ENCODE data around the gene KANSL2. TPM values are rescaled to one million over a fixed set of nuclear protein-coding genes. Genes with fewer than 3 reads are reported as not detected.
A peak's percentile ranks its signal among the peaks of the same experiment; 100 is the strongest.

KANSL2 gene
- total and polyA plus RNA-seq, 9 of the 15 experiments (the other 6 are each of a cell fraction or from before 2014, with no cell fraction given): 41.1 to 89.8 (median 55.4) TPM

DNA sequence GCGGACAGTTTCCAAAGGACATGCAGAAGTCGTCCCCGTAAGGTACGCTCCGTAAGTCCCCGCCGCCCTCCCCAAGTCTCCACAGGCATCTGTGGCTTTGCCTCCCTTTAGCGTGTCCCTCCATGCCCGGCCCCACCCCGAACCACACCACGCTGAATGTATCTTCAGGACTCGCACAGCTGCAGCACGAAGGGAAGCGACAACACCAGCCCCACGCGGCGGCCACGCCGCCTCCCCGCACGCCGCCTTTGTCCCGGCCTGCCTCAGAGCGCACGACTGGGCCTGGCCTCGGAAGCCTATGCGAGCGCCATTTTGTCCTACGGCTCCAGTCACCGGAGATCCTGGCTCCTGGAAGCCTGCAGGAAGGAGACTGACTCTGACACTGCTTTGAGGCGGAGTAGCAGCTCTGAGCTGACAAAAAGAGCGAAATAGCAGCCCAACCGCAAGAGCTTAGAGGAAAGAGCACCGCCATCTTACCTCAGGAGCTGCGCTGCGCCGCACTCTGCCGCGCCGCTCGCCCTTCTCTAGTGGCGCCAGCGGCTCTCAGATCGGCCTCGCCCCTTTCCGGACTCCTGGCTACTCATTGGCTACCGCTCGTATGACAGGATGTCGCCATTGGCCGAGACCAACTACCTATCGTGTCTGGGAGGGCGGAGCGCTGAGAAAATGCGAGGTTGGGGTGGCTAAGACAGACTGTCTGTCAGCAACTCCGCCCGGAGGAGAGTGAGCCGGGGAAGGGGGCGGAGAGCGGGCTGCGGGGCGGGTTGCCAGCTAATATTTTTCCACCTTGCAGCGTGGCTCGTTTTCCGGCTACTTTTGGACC lies at the start of gene KANSL2 (continued):
- TF ChIP-seq, protein P1, sequence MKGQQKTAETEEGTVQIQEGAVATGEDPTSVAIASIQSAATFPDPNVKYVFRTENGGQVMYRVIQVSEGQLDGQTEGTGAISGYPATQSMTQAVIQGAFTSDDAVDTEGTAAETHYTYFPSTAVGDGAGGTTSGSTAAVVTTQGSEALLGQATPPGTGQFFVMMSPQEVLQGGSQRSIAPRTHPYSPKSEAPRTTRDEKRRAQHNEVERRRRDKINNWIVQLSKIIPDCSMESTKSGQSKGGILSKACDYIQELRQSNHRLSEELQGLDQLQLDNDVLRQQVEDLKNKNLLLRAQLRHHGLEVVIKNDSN (CRISPR knock-in tag; IDR thresholded peaks at IDR 0.05): no peak
- TF ChIP-seq ARID2 (IDR thresholded peaks at IDR 0.05) (peak; percentile 14; the same call in 1 of the 2 replicates), MECOM (CRISPR knock-in tag; IDR thresholded peaks at IDR 0.05) (no peak), ATF7 (IDR thresholded peaks at IDR 0.05) (peak; percentile 80), SMAD4 (CRISPR knock-in tag; conservative IDR thresholded peaks at IDR 0.05) (peak; percentile 70), FOXJ2 (tag; IDR thresholded peaks at IDR 0.05) (no peak), ZC3H11A (IDR thresholded peaks at IDR 0.05; ENCODE audit: low read depth, low read length) (0 out of 2 replicates have a peak, but pooled peaks have one; percentile 19), ESRRA (IDR thresholded peaks at IDR 0.05; ENCODE audit: borderline replicate concordance, low read depth) (peak; percentile 81; the same call in 1 of the 2 replicates), GATAD2B (IDR thresholded peaks at IDR 0.05; ENCODE audit: borderline replicate concordance) (no peak), BDP1 (IDR thresholded peaks at IDR 0.05; ENCODE audit: insufficient read depth, insufficient read length) (no peak), TAF7 (tag; IDR thresholded peaks at IDR 0.05) (peak; percentile 96), NFATC3 (IDR thresholded peaks at IDR 0.05) (no peak), PML (IDR thresholded peaks at IDR 0.05; ENCODE audit: low read length) (peak; percentile 92)
- TF ChIP-seq, protein P2, sequence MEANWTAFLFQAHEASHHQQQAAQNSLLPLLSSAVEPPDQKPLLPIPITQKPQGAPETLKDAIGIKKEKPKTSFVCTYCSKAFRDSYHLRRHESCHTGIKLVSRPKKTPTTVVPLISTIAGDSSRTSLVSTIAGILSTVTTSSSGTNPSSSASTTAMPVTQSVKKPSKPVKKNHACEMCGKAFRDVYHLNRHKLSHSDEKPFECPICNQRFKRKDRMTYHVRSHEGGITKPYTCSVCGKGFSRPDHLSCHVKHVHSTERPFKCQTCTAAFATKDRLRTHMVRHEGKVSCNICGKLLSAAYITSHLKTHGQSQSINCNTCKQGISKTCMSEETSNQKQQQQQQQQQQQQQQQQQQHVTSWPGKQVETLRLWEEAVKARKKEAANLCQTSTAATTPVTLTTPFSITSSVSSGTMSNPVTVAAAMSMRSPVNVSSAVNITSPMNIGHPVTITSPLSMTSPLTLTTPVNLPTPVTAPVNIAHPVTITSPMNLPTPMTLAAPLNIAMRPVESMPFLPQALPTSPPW (CRISPR knock-in tag; IDR thresholded peaks at IDR 0.05): peak; percentile 30
- TF ChIP-seq, protein P3, sequence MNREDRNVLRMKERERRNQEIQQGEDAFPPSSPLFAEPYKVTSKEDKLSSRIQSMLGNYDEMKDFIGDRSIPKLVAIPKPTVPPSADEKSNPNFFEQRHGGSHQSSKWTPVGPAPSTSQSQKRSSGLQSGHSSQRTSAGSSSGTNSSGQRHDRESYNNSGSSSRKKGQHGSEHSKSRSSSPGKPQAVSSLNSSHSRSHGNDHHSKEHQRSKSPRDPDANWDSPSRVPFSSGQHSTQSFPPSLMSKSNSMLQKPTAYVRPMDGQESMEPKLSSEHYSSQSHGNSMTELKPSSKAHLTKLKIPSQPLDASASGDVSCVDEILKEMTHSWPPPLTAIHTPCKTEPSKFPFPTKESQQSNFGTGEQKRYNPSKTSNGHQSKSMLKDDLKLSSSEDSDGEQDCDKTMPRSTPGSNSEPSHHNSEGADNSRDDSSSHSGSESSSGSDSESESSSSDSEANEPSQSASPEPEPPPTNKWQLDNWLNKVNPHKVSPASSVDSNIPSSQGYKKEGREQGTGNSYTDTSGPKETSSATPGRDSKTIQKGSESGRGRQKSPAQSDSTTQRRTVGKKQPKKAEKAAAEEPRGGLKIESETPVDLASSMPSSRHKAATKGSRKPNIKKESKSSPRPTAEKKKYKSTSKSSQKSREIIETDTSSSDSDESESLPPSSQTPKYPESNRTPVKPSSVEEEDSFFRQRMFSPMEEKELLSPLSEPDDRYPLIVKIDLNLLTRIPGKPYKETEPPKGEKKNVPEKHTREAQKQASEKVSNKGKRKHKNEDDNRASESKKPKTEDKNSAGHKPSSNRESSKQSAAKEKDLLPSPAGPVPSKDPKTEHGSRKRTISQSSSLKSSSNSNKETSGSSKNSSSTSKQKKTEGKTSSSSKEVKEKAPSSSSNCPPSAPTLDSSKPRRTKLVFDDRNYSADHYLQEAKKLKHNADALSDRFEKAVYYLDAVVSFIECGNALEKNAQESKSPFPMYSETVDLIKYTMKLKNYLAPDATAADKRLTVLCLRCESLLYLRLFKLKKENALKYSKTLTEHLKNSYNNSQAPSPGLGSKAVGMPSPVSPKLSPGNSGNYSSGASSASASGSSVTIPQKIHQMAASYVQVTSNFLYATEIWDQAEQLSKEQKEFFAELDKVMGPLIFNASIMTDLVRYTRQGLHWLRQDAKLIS (CRISPR knock-in tag; IDR thresholded peaks at IDR 0.05): peak; percentile 92
- TF ChIP-seq, protein P4, sequence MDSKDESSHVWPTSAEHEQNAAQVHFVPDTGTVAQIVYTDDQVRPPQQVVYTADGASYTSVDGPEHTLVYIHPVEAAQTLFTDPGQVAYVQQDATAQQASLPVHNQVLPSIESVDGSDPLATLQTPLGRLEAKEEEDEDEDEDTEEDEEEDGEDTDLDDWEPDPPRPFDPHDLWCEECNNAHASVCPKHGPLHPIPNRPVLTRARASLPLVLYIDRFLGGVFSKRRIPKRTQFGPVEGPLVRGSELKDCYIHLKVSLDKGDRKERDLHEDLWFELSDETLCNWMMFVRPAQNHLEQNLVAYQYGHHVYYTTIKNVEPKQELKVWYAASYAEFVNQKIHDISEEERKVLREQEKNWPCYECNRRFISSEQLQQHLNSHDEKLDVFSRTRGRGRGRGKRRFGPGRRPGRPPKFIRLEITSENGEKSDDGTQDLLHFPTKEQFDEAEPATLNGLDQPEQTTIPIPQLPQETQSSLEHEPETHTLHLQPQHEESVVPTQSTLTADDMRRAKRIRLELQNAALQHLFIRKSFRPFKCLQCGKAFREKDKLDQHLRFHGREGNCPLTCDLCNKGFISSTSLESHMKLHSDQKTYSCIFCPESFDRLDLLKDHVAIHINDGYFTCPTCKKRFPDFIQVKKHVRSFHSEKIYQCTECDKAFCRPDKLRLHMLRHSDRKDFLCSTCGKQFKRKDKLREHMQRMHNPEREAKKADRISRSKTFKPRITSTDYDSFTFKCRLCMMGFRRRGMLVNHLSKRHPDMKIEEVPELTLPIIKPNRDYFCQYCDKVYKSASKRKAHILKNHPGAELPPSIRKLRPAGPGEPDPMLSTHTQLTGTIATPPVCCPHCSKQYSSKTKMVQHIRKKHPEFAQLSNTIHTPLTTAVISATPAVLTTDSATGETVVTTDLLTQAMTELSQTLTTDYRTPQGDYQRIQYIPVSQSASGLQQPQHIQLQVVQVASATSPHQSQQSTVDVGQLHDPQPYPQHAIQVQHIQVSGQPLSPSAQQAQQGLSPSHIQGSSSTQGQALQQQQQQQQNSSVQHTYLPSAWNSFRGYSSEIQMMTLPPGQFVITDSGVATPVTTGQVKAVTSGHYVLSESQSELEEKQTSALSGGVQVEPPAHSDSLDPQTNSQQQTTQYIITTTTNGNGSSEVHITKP (IDR thresholded peaks at IDR 0.05; ENCODE audit: partially characterized antibody): peak; percentile 42
- TF ChIP-seq, protein P5, sequence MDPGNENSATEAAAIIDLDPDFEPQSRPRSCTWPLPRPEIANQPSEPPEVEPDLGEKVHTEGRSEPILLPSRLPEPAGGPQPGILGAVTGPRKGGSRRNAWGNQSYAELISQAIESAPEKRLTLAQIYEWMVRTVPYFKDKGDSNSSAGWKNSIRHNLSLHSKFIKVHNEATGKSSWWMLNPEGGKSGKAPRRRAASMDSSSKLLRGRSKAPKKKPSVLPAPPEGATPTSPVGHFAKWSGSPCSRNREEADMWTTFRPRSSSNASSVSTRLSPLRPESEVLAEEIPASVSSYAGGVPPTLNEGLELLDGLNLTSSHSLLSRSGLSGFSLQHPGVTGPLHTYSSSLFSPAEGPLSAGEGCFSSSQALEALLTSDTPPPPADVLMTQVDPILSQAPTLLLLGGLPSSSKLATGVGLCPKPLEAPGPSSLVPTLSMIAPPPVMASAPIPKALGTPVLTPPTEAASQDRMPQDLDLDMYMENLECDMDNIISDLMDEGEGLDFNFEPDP (CRISPR knock-in tag; IDR thresholded peaks at IDR 0.05): no peak

All from K562 (cell line).